Ascending aorta (tissue), 2 donors: ENCODE results near the gene NRDE2. TPM values are rescaled to one million over a fixed set of nuclear protein-coding genes. Genes with fewer than 3 reads are reported as not detected.

Source experiments
- DNase-seq, 2 donors: peaks; one replicate each; pipeline ENCODE4 v3.0.0-alpha.2; 2019; ENCODE audit warnings: low spot score in 2 of 2
- H3K27ac ChIP-seq, 2 donors: fragments of 200-600 bp; sonication (generic); one replicate each; pipeline ENCODE4 v1.5.1; 2016 to 2017; ENCODE audit warnings: mild to moderate bottlenecking in 1 of 2
- H3K27me3 ChIP-seq: fragments of 200-600 bp; sonication (generic); one replicate; pipeline ENCODE4 v1.5.1; 2017
- H3K36me3 ChIP-seq, 2 donors: fragments of 200-600 bp; sonication (generic); one replicate each; pipeline ENCODE4 v1.5.1; 2016
- H3K4me1 ChIP-seq, 2 donors: fragments of 200-600 bp; sonication (generic); one replicate each; pipeline ENCODE4 v1.5.1; 2016 to 2017; ENCODE audit warnings: mild to moderate bottlenecking in 1 of 2
- H3K4me3 ChIP-seq, 2 donors: fragments of 200-600 bp; sonication (generic); one replicate each; pipeline ENCODE4 v1.5.1; 2016 to 2017; ENCODE audit warnings: mild to moderate bottlenecking in 1 of 2
- H3K9me3 ChIP-seq, 2 donors: fragments of 200-600 bp; sonication (generic); one replicate each; pipeline ENCODE4 v1.5.1; 2016
- CTCF ChIP-seq, 3 experiments: fragments of 200-600 bp in 2 of 3; fragments of 450-650 bp in 1 of 3; sonication (generic) in 2 of 3; IDR thresholded peaks; one replicate each; pipeline ENCODE4 v1.5.1; 2016 to 2019; ENCODE audit warnings: antibody characterized with exemption in 3 of 3, mild to moderate bottlenecking in 1 of 3, moderate library complexity in 1 of 3
- intact Hi-C: fragments of 100-400 bp; cut with DNase I; formaldehyde crosslinking; loops from one replicate; pipeline ENCODE4 v1.15.1; 2023
- total RNA-seq: library from RNA; depleted of rRNA; stranded (reverse); fragments of >200 nt; gene quantifications from one replicate; pipeline ENCODE4 v1.1.0, GENCODE V29; 2016

NRDE2 gene
- total RNA-seq, 1 donor from 2014 or later = 9.2 TPM

- Histone ChIP-seq H3K4me1 (no peaks in the 10 kb centered on the region), H3K27me3 (no peaks in the 10 kb centered on the region), H3K4me3 (no peak overlapping the region), H3K36me3 (peaks cover 3 to 8% of the 10 kb centered on the region in 2 donors), H3K27ac (no peak overlapping the region), H3K9me3 (no peaks in the 10 kb centered on the region)
- DNase-seq = no peak
- intact Hi-C loops = no loop called here
- no peak for TF ChIP-seq CTCF (IDR thresholded peaks at IDR 0.05)
Observed at GRCh38 chr14:90321891-90322290, 9.8 kb downstream of the NRDE2 start.

GRCh38 chr14:90319634-90320541 lies 11.9 kb downstream of the NRDE2 start:
- no peak for DNase-seq
- no peaks in the 10 kb centered on the region for H3K27me3 ChIP-seq
- no peak overlapping the region for H3K4me3 ChIP-seq
- H3K9me3 ChIP-seq = no peaks in the 10 kb centered on the region
- no peak overlapping the region for H3K27ac ChIP-seq
- H3K4me1 ChIP-seq = no peaks in the 10 kb centered on the region
- intact Hi-C loops = no loop called here
- peaks cover 11 to 26% of the 10 kb centered on the region in 2 donors for H3K36me3 ChIP-seq
- TF ChIP-seq CTCF (IDR thresholded peaks at IDR 0.05) = no peak

GRCh38 chr14:90319173-90319572 lies 12.6 kb downstream of the NRDE2 start:
- intact Hi-C loops = no loop called here
- Histone ChIP-seq H3K9me3 (no peaks in the 10 kb centered on the region), H3K36me3 (peaks cover 15 to 26% of the 10 kb centered on the region in 2 donors), H3K4me3 (no peak overlapping the region), H3K27ac (no peak overlapping the region), H3K4me1 (no peaks in the 10 kb centered on the region), H3K27me3 (no peaks in the 10 kb centered on the region)
- TF ChIP-seq CTCF (IDR thresholded peaks at IDR 0.05) = no peak
- DNase-seq = no peak

GRCh38 chr14:90318016-90318415 lies 13.7 kb downstream of the NRDE2 start:
- Histone ChIP-seq H3K36me3 (peaks cover 17 to 38% of the 10 kb centered on the region in 2 donors), H3K9me3 (no peaks in the 10 kb centered on the region), H3K4me1 (no peaks in the 10 kb centered on the region), H3K27ac (no peak overlapping the region), H3K4me3 (no peak overlapping the region), H3K27me3 (no peaks in the 10 kb centered on the region)
- intact Hi-C loops = no loop called here
- TF ChIP-seq CTCF (IDR thresholded peaks at IDR 0.05) = no peak
- DNase-seq = no peak

- H3K27me3 ChIP-seq = no peaks in the 10 kb centered on the region
- no peaks in the 10 kb centered on the region for H3K9me3 ChIP-seq
- no peak for TF ChIP-seq CTCF (IDR thresholded peaks at IDR 0.05)
- H3K27ac ChIP-seq = no peak overlapping the region
- peaks cover 20 to 43% of the 10 kb centered on the region in 2 donors for H3K36me3 ChIP-seq
- H3K4me1 ChIP-seq = no peaks in the 10 kb centered on the region
- intact Hi-C loops = no loop called here
- no peak for DNase-seq
- H3K4me3 ChIP-seq = no peak overlapping the region
Observed at GRCh38 chr14:90317286-90317685, 14.5 kb downstream of the NRDE2 start.
